IgD-negative memory B cell (primary cell): ENCODE data around the gene SLC4A2. TPM values are rescaled to one million over a fixed set of nuclear protein-coding genes. Genes with fewer than 3 reads are reported as not detected.

Source experiments
- H3K27ac Mint-ChIP-seq, 3 donors: one replicate each; pipeline ENCODE4 v1.8.0; 2020 to 2022; ENCODE audit warnings: mild to moderate bottlenecking in 3 of 3, mixed read lengths in 3 of 3, moderate library complexity in 1 of 3
- H3K27me3 Mint-ChIP-seq: one replicate; pipeline ENCODE4 v1.8.0; 2021; ENCODE audit warnings: mixed read lengths
- H3K36me3 Mint-ChIP-seq: one replicate; pipeline ENCODE4 v1.8.0; 2020; ENCODE audit warnings: mild to moderate bottlenecking, mixed read lengths
- H3K4me1 Mint-ChIP-seq, 3 donors: one replicate each; pipeline ENCODE4 v1.8.0; 2020 to 2022; ENCODE audit warnings: mixed read lengths in 3 of 3, mild to moderate bottlenecking in 1 of 3
- H3K4me3 Mint-ChIP-seq, 4 donors: one replicate each; pipeline ENCODE4 v1.8.0; 2020 to 2022; ENCODE audit warnings: mild to moderate bottlenecking in 4 of 4, mixed read lengths in 4 of 4, moderate library complexity in 3 of 4
- H3K9me3 Mint-ChIP-seq, 3 donors: one replicate each; pipeline ENCODE4 v1.8.0; 2020 to 2021; ENCODE audit warnings: mixed read lengths in 3 of 3, mild to moderate bottlenecking in 1 of 3
- polyA plus RNA-seq: library from polyadenylated mRNA; unstranded; fragments of 300-500 nt; fragmentation: Illumina TruSeq; gene quantifications from one replicate; pipeline ENCODE4 v1.2.3, GENCODE V29; 2021

The SLC4A2 gene
- polyA plus RNA-seq, 1 donor from 2014 or later = 17.8 TPM

DNA sequence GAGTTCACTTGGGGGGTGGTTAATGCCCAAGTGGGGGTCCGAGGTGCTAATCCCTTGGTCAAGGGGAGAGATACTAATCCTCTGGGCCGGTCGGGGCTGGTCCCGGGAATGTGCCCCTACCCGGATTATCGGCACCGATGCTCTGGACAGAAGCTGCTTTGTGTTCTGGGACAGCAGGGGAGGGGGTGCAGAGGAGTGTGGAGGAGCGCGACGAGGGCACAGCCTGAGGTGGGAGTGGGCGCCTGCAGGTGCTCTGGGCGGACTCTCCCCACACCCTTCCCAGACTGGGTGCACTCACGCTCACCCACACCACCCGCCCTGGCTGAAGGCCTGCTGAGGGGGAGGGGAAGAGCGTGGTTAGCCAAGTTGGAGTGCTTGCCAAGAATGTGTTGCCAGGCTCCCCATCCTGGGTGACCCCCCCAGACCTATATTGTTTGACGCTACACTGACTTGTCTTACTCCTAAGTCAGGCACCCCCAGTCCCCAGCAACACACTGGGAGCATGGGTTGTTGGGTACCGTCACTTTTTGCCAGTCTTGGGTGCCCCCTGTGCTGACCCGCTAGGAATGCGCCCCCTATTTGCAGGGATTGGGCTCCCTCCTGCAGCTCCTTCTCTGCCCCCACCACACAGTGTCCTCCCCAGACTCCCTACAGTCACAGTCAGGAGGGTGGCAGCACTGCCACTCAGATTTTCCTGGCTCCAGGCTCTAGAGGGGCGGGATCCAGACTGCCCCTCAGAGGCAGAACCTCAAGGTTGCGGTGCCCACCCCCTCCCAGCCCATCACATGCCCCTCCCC is 1.2 kb downstream of the SLC4A2 start:
- Mint-ChIP-seq H3K4me3 (peak overlapping the region; percentile 89 to 99 (median 98)), H3K27ac (peak overlapping the region; percentile 10 to 96 (median 23))

GRCh38 chr7:151061213-151062110 is 2.1 kb downstream of the SLC4A2 start:
- Mint-ChIP-seq H3K9me3 (no peaks in the 10 kb centered on the region), H3K36me3 (no peaks in the 10 kb centered on the region), H3K4me3 (peak overlapping the region in 2 of 4 donors; percentile 51 to 99), H3K27ac (no peak overlapping the region), H3K27me3 (no peaks in the 10 kb centered on the region), H3K4me1 (peaks cover 9 to 11% (median 9%) of the 10 kb centered on the region in 3 donors)

More for the DNA sequence above, 1.2 kb downstream of the SLC4A2 start:
- Mint-ChIP-seq H3K4me1 (peaks cover 9 to 11% (median 9%) of the 10 kb centered on the region in 3 donors), H3K36me3 (no peaks in the 10 kb centered on the region), H3K27me3 (no peaks in the 10 kb centered on the region), H3K9me3 (no peaks in the 10 kb centered on the region)

DNA sequence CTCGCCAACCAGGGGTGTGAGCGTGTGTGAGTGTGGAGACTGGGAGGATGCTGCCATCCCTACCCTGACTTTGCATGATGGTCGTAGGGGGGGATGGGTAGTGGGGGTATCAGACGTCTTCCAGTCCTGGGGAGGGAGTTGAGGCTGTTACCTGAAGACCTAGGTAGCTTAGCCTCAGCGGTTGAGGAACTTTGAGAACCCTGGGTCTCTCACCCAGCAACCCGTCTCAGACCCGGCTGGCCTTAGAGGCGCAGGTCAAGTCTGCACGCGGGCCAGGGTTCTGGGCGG is 2.7 kb downstream of the SLC4A2 start:
- H3K27me3 Mint-ChIP-seq = no peaks in the 10 kb centered on the region
- H3K4me1 Mint-ChIP-seq = peaks cover 9% of the 10 kb centered on the region in 3 donors
- H3K4me3 Mint-ChIP-seq = peak overlapping the region in 2 of 4 donors; percentile 23 to 99
- no peaks in the 10 kb centered on the region for H3K36me3 Mint-ChIP-seq
- H3K27ac Mint-ChIP-seq = no peak overlapping the region
- no peaks in the 10 kb centered on the region for H3K9me3 Mint-ChIP-seq

GRCh38 chr7:151062399-151063211 is 3.2 kb downstream of the SLC4A2 start:
- Mint-ChIP-seq H3K36me3 (no peaks in the 10 kb centered on the region), H3K9me3 (no peaks in the 10 kb centered on the region), H3K27ac (no peak overlapping the region), H3K4me3 (no peak overlapping the region), H3K4me1 (peaks cover 4 to 9% (median 5%) of the 10 kb centered on the region in 3 donors), H3K27me3 (no peaks in the 10 kb centered on the region)

- no peak overlapping the region for H3K4me3 Mint-ChIP-seq
These were observed 3.8 kb downstream of the SLC4A2 start for GRCh38 chr7:151063212-151063561.

DNA sequence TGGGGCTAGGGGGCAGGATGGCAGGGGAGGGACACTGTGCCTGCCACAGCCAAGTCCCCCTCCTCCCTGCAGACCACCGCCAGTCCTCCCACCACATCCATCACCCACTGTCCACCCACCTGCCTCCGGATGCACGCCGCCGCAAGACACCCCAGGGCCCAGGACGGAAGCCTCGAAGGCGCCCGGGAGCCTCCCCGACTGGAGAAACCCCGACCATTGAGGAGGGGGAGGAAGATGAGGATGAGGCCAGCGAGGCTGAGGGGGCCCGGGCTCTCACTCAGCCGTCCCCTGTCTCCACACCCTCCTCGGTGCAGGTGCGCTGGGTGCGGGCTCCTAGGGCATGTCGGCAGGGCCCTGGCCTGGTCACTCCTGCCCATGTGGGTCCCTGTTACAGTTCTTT is 5.1 kb downstream of the SLC4A2 start:
- Mint-ChIP-seq H3K27ac (no peak overlapping the region), H3K27me3 (no peaks in the 10 kb centered on the region), H3K9me3 (no peaks in the 10 kb centered on the region), H3K4me1 (peaks cover 0 to 6% (median 0%) of the 10 kb centered on the region in 3 donors), H3K36me3 (no peaks in the 10 kb centered on the region), H3K4me3 (no peak overlapping the region)

More at GRCh38 chr7:151063212-151063561, 3.8 kb downstream of the SLC4A2 start:
- Mint-ChIP-seq H3K9me3 (no peaks in the 10 kb centered on the region), H3K4me1 (peaks cover 4 to 5% (median 4%) of the 10 kb centered on the region in 3 donors), H3K27ac (peak overlapping the region in 1 of 3 donors; percentile 86), H3K36me3 (no peaks in the 10 kb centered on the region), H3K27me3 (no peaks in the 10 kb centered on the region)

GRCh38 chr7:151064993-151065392 is 5.6 kb downstream of the SLC4A2 start:
- no peaks in the 10 kb centered on the region for H3K36me3 Mint-ChIP-seq
- no peaks in the 10 kb centered on the region for H3K27me3 Mint-ChIP-seq

GRCh38 chr7:151065516-151065915 is 6.1 kb downstream of the SLC4A2 start:
- H3K4me3 Mint-ChIP-seq = no peak overlapping the region
- H3K27ac Mint-ChIP-seq = no peak overlapping the region

More at GRCh38 chr7:151064993-151065392, 5.6 kb downstream of the SLC4A2 start:
- Mint-ChIP-seq H3K9me3 (no peaks in the 10 kb centered on the region), H3K4me3 (no peak overlapping the region), H3K4me1 (peaks cover 0 to 6% (median 0%) of the 10 kb centered on the region in 3 donors), H3K27ac (no peak overlapping the region)

DNA sequence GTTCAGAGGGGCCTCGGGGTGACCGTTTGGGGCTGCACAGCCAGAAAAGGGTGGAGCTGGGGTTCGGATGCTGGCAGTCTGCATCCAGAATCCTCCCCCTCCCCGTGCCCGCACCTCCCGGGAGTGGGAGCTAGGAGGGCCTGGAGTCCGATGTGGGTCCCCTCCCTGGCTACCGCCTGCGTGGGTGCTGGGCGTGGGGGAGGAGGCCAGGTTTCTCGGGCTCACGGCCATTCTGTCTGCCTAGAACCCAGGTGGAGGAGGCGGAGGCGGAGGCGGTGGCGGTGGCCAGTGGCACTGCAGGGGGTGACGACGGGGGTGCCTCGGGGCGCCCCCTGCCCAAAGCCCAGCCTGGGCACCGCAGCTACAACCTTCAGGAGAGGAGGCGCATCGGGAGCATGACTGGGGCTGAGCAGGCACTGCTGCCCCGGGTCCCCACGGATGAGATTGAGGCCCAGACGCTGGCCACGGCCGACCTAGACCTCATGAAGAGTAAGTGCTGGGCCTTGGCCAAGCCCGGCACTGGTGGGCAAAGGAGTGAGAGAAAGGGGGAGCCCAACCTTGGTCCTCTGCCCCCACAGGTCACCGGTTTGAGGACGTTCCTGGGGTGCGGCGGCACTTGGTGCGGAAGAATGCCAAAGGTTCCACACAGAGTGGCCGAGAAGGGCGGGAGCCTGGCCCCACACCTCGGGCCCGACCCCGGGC is 7.0 kb downstream of the SLC4A2 start:
- H3K4me1 Mint-ChIP-seq = peaks cover 0 to 5% (median 0%) of the 10 kb centered on the region in 3 donors
- H3K9me3 Mint-ChIP-seq = no peaks in the 10 kb centered on the region
- H3K4me3 Mint-ChIP-seq = no peak overlapping the region
- no peaks in the 10 kb centered on the region for H3K36me3 Mint-ChIP-seq
- no peaks in the 10 kb centered on the region for H3K27me3 Mint-ChIP-seq
- H3K27ac Mint-ChIP-seq = no peak overlapping the region

More at GRCh38 chr7:151065516-151065915, 6.1 kb downstream of the SLC4A2 start:
- Mint-ChIP-seq H3K4me1 (peaks cover 0 to 6% (median 0%) of the 10 kb centered on the region in 3 donors), H3K36me3 (no peaks in the 10 kb centered on the region), H3K27me3 (no peaks in the 10 kb centered on the region), H3K9me3 (no peaks in the 10 kb centered on the region)

DNA sequence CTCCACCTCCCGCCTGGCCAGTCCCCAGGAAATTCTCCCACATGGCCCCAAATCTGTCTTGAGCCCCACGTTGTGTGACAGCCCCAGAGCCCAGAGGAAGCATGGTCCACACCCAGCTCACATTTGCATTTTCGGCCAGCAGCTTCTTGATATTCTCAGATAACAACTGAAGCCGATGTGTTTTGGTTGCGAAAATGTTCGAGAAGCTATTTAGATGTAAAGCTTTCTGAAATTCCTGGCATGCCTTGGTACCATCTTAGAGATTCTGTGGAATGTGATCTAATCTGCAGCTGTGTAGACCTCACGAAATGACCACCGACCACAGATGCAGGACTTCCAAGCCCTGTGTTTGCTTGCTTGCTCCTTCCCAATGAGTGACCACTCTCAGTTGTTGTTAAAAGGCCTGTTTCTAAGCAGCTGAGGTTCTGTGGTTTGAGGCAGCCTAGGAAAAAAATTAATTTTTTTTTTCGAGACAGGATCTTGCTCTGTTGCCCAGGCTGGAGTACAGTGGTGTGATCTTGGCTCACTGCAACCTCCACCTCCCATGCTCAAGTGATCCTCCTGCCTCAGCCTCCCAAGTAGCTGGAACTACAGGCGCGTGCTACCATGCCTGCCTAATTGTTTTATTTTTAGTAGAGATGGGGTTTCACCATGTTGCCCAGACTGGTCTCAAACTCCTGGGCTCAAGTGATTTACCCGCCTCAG is 8.8 kb downstream of the SLC4A2 start:
- H3K4me1 Mint-ChIP-seq = peaks cover 0 to 2% (median 0%) of the 10 kb centered on the region in 3 donors
- no peak overlapping the region for H3K27ac Mint-ChIP-seq
- H3K4me3 Mint-ChIP-seq = no peak overlapping the region
- H3K9me3 Mint-ChIP-seq = no peaks in the 10 kb centered on the region
- H3K27me3 Mint-ChIP-seq = no peaks in the 10 kb centered on the region
- no peaks in the 10 kb centered on the region for H3K36me3 Mint-ChIP-seq

- Mint-ChIP-seq H3K9me3 (no peaks in the 10 kb centered on the region), H3K27me3 (no peaks in the 10 kb centered on the region), H3K4me1 (peaks cover 0 to 2% (median 0%) of the 10 kb centered on the region in 3 donors), H3K4me3 (peak overlapping the region in 1 of 4 donors; percentile 22), H3K27ac (no peak overlapping the region), H3K36me3 (peaks cover 1% of the 10 kb centered on the region)
These were observed 10.6 kb downstream of the SLC4A2 start for GRCh38 chr7:151069841-151070573.

GRCh38 chr7:151070574-151070960 is 11.2 kb downstream of the SLC4A2 start:
- Mint-ChIP-seq H3K27me3 (no peaks in the 10 kb centered on the region), H3K4me3 (no peak overlapping the region), H3K4me1 (peaks cover 0 to 2% (median 0%) of the 10 kb centered on the region in 3 donors), H3K27ac (no peak overlapping the region), H3K36me3 (peaks cover 3% of the 10 kb centered on the region), H3K9me3 (no peaks in the 10 kb centered on the region)
